K562 (cell line): ENCODE results near the gene RAD54L. TPM values are rescaled to one million over a fixed set of nuclear protein-coding genes. Genes with fewer than 3 reads are reported as not detected.

Experiments used
- DNMT1 ChIP-seq: fragments of 450-650 bp; IDR thresholded peaks from 2 replicates; pipeline ENCODE4 v1.6.1; 2016; ENCODE audit warnings: antibody characterized with exemption, mild to moderate bottlenecking
- GATAD2A ChIP-seq: fragments of 450-650 bp; IDR thresholded peaks from 2 replicates; pipeline ENCODE4 v1.6.1; 2017
- KDM5B ChIP-seq: fragments of 200-600 bp; sonication (generic); IDR thresholded peaks from 2 replicates; pipeline ENCODE4 v1.6.1; 2012; ENCODE audit warnings: low read depth, mild to moderate bottlenecking, moderate library complexity, low read length, control low read depth, inconsistent platforms; ENCODE audit not compliant: insufficient replicate concordance
- MED1 ChIP-seq: sonication (generic); formaldehyde crosslinking; IDR thresholded peaks from 2 replicates; pipeline ENCODE4 v1.8.1; 2023; ENCODE audit warnings: missing genetic modification reagents, borderline replicate concordance
- NCOA4 ChIP-seq: fragments of 450-650 bp; IDR thresholded peaks from 2 replicates; pipeline ENCODE4 v1.6.1; 2018; ENCODE audit warnings: mild to moderate bottlenecking; ENCODE audit not compliant: partially characterized antibody
- PHF8 ChIP-seq: fragments of 200-600 bp; sonication (generic); IDR thresholded peaks from 2 replicates; pipeline ENCODE4 v1.6.1; 2012; ENCODE audit warnings: mixed run types, mild to moderate bottlenecking, inconsistent platforms, low read length, moderate library complexity, borderline replicate concordance
- POLR2H ChIP-seq: IDR thresholded peaks from 2 replicates; pipeline ENCODE4 v1.6.1; 2016; ENCODE audit warnings: missing genetic modification characterization, low read depth, mild to moderate bottlenecking, control low read depth, missing compliant biosample characterization, moderate library complexity
- RCOR1 ChIP-seq, 2 experiments: IDR thresholded peaks; 2 replicates each; pipeline ENCODE4 v1.6.1; 2012; ENCODE audit warnings: low read depth in 2 of 2, low read length in 2 of 2, borderline replicate concordance in 1 of 2, improper control_type of control experiment in 1 of 2
- SNRNP70 ChIP-seq: fragments of 200-400 bp; formaldehyde crosslinking; optimal IDR thresholded peaks from 2 replicates; pipeline ENCODE3; 2017; ENCODE audit warnings: low read depth, low read length
- ZFP30 ChIP-seq: fragments of 250-450 bp; sonication (Bioruptor Pico); IDR thresholded peaks from 2 replicates; pipeline ENCODE4 v1.8.0; 2022; ENCODE audit warnings: moderate library complexity, mild to moderate bottlenecking, inconsistent platforms, borderline replicate concordance
- ZNF175 ChIP-seq: fragments of 200-800 bp; sonication (Bioruptor generic); IDR thresholded peaks from 2 replicates; pipeline ENCODE4 v1.6.1; 2016; ENCODE audit warnings: low read depth, mild to moderate bottlenecking, missing genetic modification characterization, missing compliant biosample characterization
- ZNF282 ChIP-seq: sonication (generic); formaldehyde crosslinking; IDR thresholded peaks from 2 replicates; pipeline ENCODE4 v1.8.1; 2023; ENCODE audit warnings: missing genetic modification reagents
- polyA plus RNA-seq, 8 experiments: library from polyadenylated mRNA; depleted of rRNA in 4 of 8; stranded (reverse) in 5 of 8; unstranded in 3 of 8; fragments of >200 nt; fragmentation: Nextera tagmentation in 2 of 8; fragmentation: Illumina TruSeq in 1 of 8; extraction: Ambion mirVana in 2 of 8; extraction: Trizol in 1 of 8; gene quantifications; 2 replicates each; pipeline versions ENCODE4 v1.2.1 to v1.2.3, GENCODE V29; 2011 to 2014; ENCODE audit warnings: inconsistent platforms in 1 of 8, missing spikeins in 1 of 8
- total RNA-seq, 7 experiments: library from RNA; depleted of rRNA in 6 of 7; stranded (reverse); fragments of >200 nt in 6 of 7; fragmentation: Illumina TruSeq in 2 of 7; extraction: Trizol in 2 of 7; gene quantifications; 2 replicates each; pipeline versions ENCODE4 v1.2.1 to v1.2.3, GENCODE V29; 2011 to 2021; ENCODE audit warnings: low replicate concordance in 1 of 7
- TF ChIP-seq, protein P1 (sequence below): fragments of 450-650 bp; conservative IDR thresholded peaks from 2 replicates; pipeline ENCODE4 v1.6.1; 2016; ENCODE audit warnings: missing genetic modification characterization, low read depth, mild to moderate bottlenecking, control low read depth, missing compliant biosample characterization
- TF ChIP-seq, protein P2 (sequence below): fragments of 250-450 bp; sonication (Bioruptor Pico); IDR thresholded peaks from 2 replicates; pipeline ENCODE4 v1.8.0; 2022; ENCODE audit warnings: moderate library complexity, mild to moderate bottlenecking, inconsistent platforms
- TF ChIP-seq, protein P3 (sequence below): fragments of 450-650 bp; formaldehyde crosslinking; IDR thresholded peaks from 2 replicates; pipeline ENCODE4 v1.4.0; 2020; ENCODE audit warnings: mild to moderate bottlenecking, moderate library complexity

Gene RAD54L
- total and polyA plus RNA-seq, 9 of the 15 experiments (the other 6 are each of a cell fraction or from before 2014, with no cell fraction given), result 17.9 to 92.3 (median 37.5) TPM

DNA sequence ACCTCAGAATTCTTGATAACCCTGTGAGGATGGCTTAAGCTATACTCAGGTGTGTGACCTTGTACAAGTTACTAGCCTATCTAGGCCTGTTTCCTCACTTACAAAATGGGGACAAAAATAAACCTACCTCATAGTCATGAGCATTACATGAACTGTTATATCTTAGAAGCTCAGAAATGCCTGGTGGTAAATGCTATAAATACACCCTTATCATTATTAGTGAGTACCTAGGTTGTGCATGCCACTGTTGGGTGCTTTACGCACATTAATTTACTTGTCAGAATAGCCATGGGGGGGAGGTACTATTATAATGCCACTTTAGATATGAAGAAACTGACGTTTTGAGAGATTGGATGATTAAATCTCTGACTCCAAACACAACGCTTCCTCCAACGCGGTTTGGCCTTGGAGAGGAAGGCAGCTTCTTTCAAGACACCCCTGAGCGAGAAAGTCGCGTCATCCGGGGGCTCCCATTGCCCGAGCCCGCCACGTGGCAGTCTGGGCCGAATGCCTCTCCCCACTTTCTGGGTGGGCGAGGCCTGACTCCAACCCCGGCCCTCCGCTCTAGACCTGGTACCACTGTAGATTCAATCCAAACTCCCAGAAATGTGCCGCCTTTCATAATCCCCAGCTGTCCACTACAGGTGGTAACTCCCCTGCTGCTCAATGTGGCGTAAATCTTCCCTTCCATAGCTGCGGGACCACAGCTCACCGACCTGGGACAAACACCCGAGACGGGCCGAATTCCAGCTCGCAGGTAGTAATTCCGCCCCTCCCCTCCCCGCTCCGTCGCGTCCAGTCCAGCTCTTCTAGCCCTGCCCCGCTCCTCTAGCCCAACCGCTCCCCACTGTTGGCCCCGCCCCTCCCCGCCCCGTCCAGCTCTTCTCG is 771 bp upstream of the RAD54L start (continued):
- TF ChIP-seq ZNF175 (CRISPR knock-in tag) (no peak), ZNF282 (CRISPR knock-in tag) (no peak), MED1 (CRISPR knock-in tag) (0 out of 2 replicates have a peak, but pooled peaks have one; percentile 22), PHF8 (peak; percentile 81), NCOA4 (no peak), POLR2H (tag) (no peak), DNMT1 (no peak), KDM5B (peak; percentile 68), ZFP30 (CRISPR knock-in tag) (no peak), GATAD2A (no peak), RCOR1 (IDR thresholded peaks at IDR 0.05; ENCODE audit: borderline replicate concordance in 1 of 2, low read depth in 2 of 2, low read length in 2 of 2) (no peak; a peak in 1 of 4 replicates), SNRNP70 (no peak)
- TF ChIP-seq, protein P1, sequence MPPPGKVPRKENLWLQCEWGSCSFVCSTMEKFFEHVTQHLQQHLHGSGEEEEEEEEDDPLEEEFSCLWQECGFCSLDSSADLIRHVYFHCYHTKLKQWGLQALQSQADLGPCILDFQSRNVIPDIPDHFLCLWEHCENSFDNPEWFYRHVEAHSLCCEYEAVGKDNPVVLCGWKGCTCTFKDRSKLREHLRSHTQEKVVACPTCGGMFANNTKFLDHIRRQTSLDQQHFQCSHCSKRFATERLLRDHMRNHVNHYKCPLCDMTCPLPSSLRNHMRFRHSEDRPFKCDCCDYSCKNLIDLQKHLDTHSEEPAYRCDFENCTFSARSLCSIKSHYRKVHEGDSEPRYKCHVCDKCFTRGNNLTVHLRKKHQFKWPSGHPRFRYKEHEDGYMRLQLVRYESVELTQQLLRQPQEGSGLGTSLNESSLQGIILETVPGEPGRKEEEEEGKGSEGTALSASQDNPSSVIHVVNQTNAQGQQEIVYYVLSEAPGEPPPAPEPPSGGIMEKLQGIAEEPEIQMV (tag), result no peak
- TF ChIP-seq, protein P2, sequence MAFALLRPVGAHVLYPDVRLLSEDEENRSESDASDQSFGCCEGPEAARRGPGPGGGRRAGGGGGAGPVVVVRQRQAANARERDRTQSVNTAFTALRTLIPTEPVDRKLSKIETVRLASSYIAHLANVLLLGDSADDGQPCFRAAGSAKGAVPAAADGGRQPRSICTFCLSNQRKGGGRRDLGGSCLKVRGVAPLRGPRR (CRISPR knock-in tag), result no peak
- TF ChIP-seq, protein P3, sequence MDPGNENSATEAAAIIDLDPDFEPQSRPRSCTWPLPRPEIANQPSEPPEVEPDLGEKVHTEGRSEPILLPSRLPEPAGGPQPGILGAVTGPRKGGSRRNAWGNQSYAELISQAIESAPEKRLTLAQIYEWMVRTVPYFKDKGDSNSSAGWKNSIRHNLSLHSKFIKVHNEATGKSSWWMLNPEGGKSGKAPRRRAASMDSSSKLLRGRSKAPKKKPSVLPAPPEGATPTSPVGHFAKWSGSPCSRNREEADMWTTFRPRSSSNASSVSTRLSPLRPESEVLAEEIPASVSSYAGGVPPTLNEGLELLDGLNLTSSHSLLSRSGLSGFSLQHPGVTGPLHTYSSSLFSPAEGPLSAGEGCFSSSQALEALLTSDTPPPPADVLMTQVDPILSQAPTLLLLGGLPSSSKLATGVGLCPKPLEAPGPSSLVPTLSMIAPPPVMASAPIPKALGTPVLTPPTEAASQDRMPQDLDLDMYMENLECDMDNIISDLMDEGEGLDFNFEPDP (CRISPR knock-in tag), result peak; percentile 62; the same call in 1 of the 2 replicates
